C4-2B (cell line): ENCODE results near the gene PTPRN2.

Experiments used
- CTCF ChIP-seq: fragments of 450-650 bp; conservative IDR thresholded peaks from 2 replicates; pipeline ENCODE4 v1.5.1; 2017; ENCODE audit warnings: mild to moderate bottlenecking
- ZFX ChIP-seq: fragments of 450-650 bp; IDR thresholded peaks from 2 replicates; pipeline ENCODE4 v1.6.1; 2017

GRCh38 chr7:158087196-158087595, 500.4 kb downstream of the PTPRN2 start:
- no peak for TF ChIP-seq CTCF
- TF ChIP-seq ZFX, result no peak
